Amniotic epithelial cell (primary cell): ENCODE measurements around the gene RNF157.
"Not testable (repeated sequence)": the region's sequence is repeated elsewhere in the genome, so short reads cannot be mapped to it uniquely, and the experiment has no call there.

Source experiments
- DNase-seq: peaks from one replicate; pipeline ENCODE4 v3.0.0-alpha.2; 2010; ENCODE audit warnings: low read depth

The RNF157 gene

DNA sequence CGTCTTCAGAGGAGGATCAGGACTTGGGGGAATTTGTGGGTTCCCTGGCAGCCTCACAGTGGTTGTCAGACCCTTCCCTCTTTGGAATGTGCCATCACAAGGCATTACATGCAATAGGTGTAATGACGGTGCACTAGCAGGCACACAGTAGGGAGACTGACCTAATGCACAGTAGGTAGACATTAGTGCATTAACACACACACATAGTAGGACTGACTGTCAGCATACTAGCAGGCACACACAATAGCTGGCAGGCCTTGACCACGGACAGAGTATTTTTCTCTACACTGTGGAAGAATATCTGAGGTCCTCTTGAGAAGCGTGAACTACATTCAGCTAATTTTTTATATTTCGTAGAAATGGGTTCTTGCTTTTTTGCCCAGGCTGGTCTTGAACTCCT lies 14.0 kb upstream of the RNF157 start:
- no peak for DNase-seq

DNA sequence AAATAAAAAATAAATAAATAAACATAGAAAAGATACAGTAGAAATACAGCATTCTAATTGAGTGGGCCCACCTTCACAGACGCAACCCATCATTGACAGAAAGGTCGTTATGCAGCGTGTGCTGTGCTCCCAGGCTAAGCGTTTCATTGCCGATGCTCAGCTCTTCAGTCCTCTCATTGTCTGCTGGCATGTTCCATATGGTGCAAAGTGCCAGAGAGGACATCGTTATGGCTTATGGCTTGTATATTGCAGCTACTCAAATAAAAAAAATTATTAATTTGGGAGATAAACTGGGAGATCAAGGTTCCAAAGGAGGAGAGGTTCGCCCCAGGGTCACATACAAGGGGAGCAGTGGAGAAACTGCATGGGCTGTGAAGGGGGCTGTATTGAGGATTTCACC lies 13.5 kb upstream of the RNF157 start:
- no peak for DNase-seq

DNA sequence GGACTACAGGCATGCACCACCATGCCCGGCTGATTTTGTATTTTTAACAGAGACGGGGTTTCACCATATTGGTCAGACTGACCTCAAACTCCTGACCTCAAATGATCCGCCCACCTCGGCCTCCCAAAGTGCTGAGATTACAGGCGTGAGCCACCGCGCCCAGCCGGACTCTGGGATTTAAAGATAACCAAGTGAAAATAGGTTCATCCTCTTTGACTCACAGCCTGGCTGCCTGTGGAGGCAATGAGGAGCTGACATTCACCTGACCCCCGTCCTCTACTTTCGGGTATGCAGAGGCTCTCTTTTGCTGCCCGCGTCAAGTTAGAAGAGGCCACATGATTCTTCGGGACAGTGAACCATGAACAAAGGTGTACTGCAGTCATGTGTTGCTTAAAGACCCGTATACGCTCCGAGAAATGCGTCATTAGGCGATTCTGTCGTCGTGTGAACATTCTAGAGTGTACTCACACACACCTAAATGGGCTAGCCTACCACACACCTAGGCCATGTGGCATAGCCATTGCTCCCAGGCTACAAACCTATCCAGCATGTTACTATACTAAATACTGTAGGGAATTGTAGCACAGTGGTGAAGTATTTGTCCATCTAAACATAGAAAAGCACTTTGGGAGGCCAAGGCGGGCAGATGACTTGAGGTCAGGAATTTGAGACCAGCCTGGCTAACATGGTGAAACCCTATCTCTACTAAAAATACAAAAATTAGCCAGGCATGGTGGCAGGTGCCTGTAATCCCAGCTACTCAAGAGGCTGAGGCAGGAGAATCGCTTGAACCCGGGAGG lies 12.9 kb upstream of the RNF157 start:
- peak; percentile 60 for DNase-seq

GRCh38 chr17:76252040-76252954 lies 12.0 kb upstream of the RNF157 start:
- DNase-seq = peak; percentile 100

DNA sequence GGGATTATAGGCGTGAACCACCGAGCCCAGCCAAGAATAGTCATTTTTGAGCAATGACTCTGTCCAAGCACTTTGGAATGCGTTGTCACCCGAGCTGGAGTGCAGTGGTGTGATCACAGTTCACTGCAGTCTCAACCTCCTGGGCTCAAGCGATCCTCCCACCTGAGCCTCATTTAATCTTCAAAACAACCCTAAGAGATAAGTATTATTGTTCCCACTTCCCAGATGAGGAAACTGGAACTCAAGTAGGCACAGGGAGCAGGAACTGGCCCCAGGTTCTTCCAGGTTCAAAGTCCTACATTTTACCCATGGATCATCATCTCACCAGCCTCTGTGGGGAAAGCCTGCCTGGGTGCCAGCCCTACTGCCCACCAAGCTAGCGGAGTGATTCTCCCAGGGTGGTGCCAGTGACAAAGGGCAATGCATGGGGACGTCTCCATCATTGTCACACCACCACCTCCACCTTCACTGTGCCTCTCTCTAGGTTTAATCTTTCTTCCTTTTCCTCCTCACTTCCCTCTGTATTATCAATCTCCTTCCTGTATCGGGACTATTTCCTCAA lies 11.3 kb upstream of the RNF157 start:
- no peak for DNase-seq

GRCh38 chr17:76250141-76250540 lies 9.8 kb upstream of the RNF157 start:
- no peak for DNase-seq

GRCh38 chr17:76248013-76248782 lies 7.9 kb upstream of the RNF157 start:
- no peak for DNase-seq

- DNase-seq = no peak
These were observed 7.0 kb upstream of the RNF157 start for GRCh38 chr17:76247304-76247703.

DNA sequence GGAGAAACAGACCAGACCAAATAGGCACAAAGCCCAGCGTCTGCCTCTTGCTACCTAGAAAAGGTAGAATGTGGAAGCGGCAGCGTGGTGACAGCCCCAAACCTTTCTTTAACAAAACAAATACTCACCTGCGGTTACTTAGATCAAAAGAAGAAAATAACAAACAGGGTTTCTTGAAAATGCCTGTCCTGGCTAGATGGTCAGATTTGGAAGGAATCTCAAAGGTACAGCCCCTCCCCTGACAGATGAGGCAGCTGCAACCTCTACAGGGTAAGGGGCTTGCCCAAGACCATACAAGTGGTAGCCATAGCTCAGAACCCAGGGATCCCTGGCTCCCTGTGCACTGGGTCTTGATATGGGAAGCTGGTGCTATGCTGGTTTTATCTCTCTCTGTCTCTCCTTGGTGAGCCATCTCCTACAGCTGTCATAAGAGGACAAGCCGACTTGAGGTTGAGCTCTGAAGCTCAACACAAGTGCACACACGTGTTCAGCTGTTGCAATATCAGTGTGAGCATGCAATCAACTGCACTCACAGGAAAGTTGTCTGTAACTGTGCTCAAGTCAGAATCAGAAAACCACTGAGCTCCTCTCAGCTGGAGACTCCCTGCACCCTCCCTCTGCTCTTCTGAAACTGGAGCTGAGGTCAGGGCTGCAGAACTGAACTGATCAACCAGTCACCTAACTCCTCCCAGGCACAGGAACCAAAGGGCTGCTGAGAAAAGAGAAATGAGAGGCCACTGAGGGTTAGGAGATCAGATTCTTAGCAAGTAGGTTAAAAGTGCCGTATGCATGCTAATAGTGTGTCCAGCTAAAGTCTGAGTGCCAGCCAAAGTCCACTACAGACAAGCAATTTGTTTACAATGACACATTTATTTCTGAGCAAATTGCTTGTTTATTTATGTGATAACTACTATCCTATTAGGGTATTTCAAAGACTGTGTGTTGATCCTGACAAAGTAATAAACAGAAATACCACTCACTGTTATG lies 6.1 kb upstream of the RNF157 start:
- peak; percentile 92 for DNase-seq

DNA sequence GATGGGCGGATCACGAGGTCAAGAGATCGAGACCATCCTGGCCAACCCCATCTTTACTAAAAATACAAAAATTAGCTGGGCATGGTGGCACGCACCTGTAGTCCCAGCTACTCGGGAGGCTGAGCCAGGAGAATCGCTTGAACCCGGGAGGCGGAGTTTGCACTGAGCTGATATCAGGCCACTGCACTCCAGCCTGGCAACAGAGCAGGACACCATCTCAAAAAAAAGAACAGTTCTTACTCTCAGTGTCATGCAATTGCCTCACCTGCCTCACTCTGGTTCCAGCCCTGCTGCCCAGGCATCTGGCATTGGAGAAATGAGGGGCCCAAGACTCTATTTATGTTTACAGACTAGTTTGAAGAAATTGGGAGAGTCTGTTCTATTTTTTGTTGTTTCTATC lies 4.4 kb upstream of the RNF157 start:
- not testable (repeated sequence) for DNase-seq

DNA sequence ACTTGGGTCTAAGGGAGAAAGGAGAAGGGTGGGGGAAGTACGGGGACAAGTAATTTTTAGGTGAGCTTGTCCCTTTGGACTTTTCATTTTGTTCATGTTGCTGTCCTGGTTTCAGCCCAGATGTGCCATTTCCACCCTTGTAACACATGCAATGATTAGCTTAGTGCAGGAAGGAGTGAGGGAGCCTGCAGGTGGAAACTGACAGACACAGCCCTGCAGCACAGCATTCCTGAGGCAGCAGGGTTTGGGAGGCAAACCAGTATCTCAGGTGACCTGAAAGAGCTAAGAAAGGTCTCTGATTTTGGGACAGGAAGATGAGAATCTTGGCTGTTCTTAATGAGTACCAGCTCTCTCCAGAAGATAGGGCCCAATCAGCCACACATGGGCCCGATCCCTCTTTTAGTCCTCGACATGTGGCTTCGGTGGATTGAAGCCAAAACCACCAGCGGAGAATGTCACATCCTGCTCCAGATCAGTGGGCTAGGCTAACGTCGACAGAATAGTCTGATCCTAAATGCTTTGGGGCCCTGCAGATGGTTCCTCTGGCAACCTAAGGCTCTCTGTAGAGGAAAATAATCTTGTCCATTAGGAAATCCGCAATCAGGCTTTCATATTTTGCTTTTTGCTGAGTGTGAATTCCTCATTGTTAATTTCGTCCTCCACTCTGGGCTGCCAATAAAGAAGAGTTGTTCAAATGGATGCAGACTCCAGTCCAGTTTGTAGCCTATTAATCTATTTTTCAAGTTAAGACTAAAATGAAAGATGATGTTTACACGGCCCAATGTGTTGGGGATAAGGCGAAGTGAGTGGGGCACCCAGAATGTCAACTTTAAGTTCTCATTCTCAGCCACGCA lies 3.8 kb upstream of the RNF157 start:
- DNase-seq = no peak

GRCh38 chr17:76241691-76242255 lies 1.5 kb upstream of the RNF157 start:
- no peak for DNase-seq

- DNase-seq = peak; percentile 29
These were observed 878 bp upstream of the RNF157 start for GRCh38 chr17:76241204-76241538.

DNA sequence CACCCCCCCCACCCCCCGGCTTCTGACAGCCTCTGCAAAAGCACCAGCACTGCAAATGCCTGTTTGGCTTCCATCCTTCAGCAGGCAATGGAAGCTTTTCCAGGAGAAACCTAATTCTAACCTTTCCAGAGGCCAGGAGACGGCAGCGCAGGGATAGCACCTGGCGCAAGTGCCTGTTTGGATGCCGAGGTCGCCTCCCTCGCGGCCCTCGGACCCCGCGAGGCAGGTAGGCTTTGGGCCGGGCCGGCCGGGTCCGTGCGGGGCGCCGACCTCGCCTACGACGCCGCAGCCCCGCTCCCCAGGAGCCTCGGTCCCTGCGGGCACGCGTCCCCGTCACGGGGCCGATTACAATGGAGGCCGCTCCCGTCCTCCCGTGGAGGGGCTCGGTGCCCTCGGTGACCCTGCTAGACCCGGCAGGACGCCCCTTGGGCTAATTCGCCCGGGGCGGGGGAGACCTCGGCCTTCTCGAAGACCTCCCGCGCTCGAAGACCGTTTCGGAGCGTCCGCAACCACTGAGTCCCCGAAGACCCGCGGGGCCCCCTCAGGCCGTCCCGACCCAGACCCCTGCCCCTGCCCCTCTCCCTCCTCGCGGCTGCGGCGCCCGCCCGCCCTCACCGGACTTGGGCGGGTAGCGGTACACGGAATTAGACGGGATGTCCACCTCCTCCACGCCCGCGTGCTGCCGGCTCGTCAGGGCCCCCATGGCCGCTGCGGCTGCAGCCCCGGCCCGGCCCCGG lies 587 bp downstream of the RNF157 start:
- DNase-seq = no peak

DNA sequence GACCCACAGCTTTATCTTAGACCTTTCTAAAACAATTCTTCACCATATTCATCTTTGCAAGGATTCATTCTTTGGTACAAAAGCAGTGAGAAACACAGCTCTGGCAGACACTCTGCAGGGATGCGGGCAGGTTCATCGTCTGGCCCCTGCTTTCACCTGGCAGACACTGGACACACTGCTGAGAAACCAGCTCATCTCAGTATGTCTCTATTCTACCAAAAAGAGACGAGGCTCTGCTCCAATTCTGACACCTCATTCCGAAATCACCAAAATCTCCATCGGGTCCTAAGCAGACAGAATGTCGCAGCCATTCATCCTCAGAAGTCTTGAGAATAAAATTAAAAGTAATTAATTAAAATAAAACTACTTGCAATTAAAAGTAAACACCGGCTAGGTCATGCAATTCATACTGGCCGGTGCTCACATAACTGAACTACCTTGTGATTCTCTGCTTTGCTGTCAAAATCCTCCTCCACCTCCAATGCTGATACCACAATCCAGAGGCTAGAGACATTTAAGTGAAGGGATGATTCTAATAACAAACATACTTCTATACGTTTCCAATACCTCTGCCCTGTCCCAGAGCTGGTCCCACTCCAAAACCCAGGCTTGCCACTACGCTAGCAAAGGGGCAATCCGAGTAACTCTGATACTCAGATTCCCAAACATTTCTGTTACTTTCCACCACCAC lies 1.3 kb downstream of the RNF157 start:
- no peak for DNase-seq

GRCh38 chr17:76237859-76238313 lies 2.4 kb downstream of the RNF157 start:
- DNase-seq = peak; percentile 20

DNA sequence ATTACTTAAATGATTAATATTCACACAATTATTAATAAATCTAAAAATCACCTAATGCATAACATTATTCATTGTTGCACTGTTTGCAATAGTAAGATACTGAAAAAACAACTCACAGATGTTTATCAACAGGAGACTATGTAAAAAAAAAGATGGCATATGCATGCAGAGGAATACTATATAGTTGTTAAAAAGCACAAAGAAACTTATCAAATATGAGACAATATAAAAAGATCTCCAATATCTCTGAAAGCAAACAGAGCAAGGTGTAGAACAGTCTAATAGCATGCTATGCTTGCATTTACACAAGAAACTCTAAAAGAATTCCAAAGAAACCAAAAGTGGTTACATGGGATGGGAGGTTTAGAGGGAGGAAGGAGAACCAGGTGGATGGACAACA lies 3.7 kb downstream of the RNF157 start:
- DNase-seq = no peak

DNA sequence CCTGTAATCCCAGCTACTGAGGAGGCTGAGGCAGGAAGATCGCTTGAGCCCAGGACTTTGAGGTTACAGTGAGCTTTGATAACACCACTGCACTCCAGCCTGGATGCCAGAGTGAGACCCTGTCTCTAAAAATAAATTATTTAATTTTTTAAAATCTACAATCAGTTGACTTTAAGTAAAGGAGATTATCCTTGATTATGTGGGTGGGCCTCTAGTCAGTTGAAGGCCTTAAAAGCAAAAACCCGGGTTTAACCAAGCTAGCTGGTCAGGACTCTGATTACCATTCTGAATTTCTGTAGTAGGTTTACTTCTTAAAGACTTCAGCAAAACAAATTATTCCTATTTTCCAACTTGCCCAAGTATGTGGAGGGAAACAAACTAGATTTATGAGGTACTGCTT lies 4.4 kb downstream of the RNF157 start:
- no peak for DNase-seq
